Measurements from ENCODE around the gene NAXD.

The NAXD gene

GRCh38 chr13:110645750-110646149 is 30.4 kb downstream of the NAXD start:
- Histone ChIP-seq H3K36me3 (ENCODE audit: insufficient read depth) (no peaks in the 10 kb centered on the region), H3K27me3 (ENCODE audit: insufficient read depth, low read depth) (no peaks in the 10 kb centered on the region), H3K9ac (no peak overlapping the region), H3K79me2 (ENCODE audit: insufficient read depth, low read depth) (no peaks in the 10 kb centered on the region), H3K4me2 (no peak overlapping the region), H3K27ac (no peak overlapping the region), H3K4me3 (IDR thresholded peaks at IDR 0.05; ENCODE audit: insufficient read depth, low read depth, low read length) (no peak overlapping the region), H3K4me1 (ENCODE audit: low read depth, poor library complexity, severe bottlenecking) (peaks cover 6% of the 10 kb centered on the region), H2AFZ (ENCODE audit: low read depth) (no peak overlapping the region), H4K20me1 (ENCODE audit: insufficient read depth) (no peaks in the 10 kb centered on the region)
- no peak for TF ChIP-seq CTCF (conservative IDR thresholded peaks at IDR 0.05; ENCODE audit: low read depth, low read length)

DNA sequence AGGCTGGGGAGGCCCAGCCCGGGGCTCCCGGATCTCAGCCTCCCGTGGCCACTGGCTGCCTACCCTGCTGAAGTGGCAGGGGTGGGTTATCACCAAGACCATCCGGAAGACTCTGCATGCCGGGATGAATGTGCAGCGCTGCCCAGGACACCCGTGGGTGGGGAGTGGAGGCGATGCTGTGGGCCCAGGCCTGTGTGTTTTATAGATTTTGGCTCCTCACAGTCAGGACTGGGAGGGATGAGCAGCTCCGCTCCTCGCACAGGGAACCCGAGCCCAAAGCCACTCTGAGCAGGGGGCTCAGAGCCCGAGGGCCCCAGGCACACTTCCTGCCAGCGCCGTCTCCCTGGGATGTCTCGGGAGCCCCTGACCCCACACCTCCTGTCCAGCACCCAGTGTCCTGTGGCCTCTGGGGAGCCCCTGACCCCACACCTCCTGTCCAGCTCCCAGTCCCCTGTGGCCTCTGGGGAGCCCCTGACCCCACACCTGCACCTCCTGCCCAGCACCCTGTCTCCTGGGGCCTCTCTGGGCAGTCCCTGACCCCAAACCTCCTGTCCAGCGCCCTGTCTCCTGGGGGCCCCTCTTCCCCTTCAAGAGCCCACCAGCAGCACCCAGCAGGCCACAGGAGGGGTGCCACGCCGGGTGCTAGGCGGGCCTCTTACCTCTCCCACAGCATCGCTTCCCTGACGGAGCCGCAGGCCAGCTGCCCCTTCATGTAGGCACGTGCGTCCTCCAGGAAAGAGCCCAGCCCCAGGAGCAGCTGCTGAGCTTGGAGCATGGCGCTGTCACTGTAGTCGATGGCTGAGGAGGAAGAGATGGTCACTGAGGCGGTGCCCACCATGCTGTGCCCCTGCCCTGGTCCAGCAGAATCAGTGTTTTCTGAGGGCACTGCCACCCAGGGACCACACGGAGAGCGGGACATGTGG is 31.4 kb downstream of the NAXD start:
- no peak overlapping the region for H3K9ac ChIP-seq
- no peak for TF ChIP-seq CTCF (conservative IDR thresholded peaks at IDR 0.05; ENCODE audit: low read depth, low read length)
- H4K20me1 ChIP-seq (ENCODE audit: insufficient read depth) = no peaks in the 10 kb centered on the region
- H2AFZ ChIP-seq (ENCODE audit: low read depth) = no peak overlapping the region
- H3K4me2 ChIP-seq = no peak overlapping the region
- H3K27me3 ChIP-seq (ENCODE audit: insufficient read depth, low read depth) = no peaks in the 10 kb centered on the region
- H3K4me3 ChIP-seq (IDR thresholded peaks at IDR 0.05; ENCODE audit: insufficient read depth, low read depth, low read length) = no peak overlapping the region
- H3K4me1 ChIP-seq (ENCODE audit: low read depth, poor library complexity, severe bottlenecking) = peaks cover 6% of the 10 kb centered on the region
- H3K79me2 ChIP-seq (ENCODE audit: insufficient read depth, low read depth) = no peaks in the 10 kb centered on the region
- no peak overlapping the region for H3K27ac ChIP-seq
- H3K36me3 ChIP-seq (ENCODE audit: insufficient read depth) = no peaks in the 10 kb centered on the region

- Histone ChIP-seq H3K36me3 (ENCODE audit: insufficient read depth) (no peaks in the 10 kb centered on the region), H4K20me1 (ENCODE audit: insufficient read depth) (no peaks in the 10 kb centered on the region)
- no peak for TF ChIP-seq CTCF (conservative IDR thresholded peaks at IDR 0.05; ENCODE audit: low read depth, low read length)
These were observed 32.0 kb downstream of the NAXD start for GRCh38 chr13:110647365-110647737.

DNA sequence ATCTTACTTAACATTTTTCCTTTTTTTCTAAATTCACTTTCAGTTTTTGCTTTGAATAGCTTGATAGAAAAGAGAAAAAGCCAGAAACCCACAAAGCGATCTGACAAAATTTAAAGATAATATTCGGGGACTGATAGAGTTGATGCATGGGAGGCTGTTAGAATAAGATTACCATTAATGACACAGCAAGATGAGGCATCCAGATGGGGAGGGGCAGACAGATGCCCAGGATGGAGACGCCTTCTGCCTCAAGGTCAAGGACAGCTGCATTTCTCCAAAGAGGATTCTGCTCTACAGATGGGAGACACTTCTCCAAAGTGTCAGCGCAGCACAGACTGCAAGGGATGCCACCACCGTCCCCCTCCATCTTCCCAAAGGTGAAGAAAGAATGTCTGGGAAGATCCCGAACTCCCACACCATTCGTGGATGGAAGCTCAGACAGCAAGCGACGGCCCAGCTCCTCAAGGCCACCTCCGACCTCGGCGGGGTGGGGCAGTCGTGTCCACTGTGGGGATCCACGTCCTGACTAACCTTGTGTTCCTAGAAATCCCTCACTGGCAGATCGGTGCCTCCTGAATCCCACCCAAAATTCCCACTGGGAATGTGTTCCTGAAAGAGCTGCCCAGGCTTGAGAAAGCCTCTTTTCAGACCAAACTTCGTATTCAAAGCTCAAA is 32.9 kb downstream of the NAXD start:
- Histone ChIP-seq H3K4me1 (ENCODE audit: low read depth, poor library complexity, severe bottlenecking) (peaks cover 6% of the 10 kb centered on the region), H3K79me2 (ENCODE audit: insufficient read depth, low read depth) (no peaks in the 10 kb centered on the region), H3K36me3 (ENCODE audit: insufficient read depth) (no peaks in the 10 kb centered on the region), H3K9ac (no peak overlapping the region), H3K4me3 (IDR thresholded peaks at IDR 0.05; ENCODE audit: insufficient read depth, low read depth, low read length) (no peak overlapping the region), H3K4me2 (no peak overlapping the region), H2AFZ (ENCODE audit: low read depth) (no peak overlapping the region), H3K27me3 (ENCODE audit: insufficient read depth, low read depth) (no peaks in the 10 kb centered on the region), H3K27ac (peak overlapping the region; percentile 9; the same call in 1 of the 2 replicates), H4K20me1 (ENCODE audit: insufficient read depth) (no peaks in the 10 kb centered on the region)
- TF ChIP-seq CTCF (conservative IDR thresholded peaks at IDR 0.05; ENCODE audit: low read depth, low read length) = no peak

More at GRCh38 chr13:110647365-110647737, 32.0 kb downstream of the NAXD start:
- no peak overlapping the region for H3K27ac ChIP-seq
- peaks cover 6% of the 10 kb centered on the region for H3K4me1 ChIP-seq (ENCODE audit: low read depth, poor library complexity, severe bottlenecking)
- no peak overlapping the region for H3K9ac ChIP-seq
- no peaks in the 10 kb centered on the region for H3K27me3 ChIP-seq (ENCODE audit: insufficient read depth, low read depth)
- no peak overlapping the region for H3K4me3 ChIP-seq (IDR thresholded peaks at IDR 0.05; ENCODE audit: insufficient read depth, low read depth, low read length)
- H2AFZ ChIP-seq (ENCODE audit: low read depth) = no peak overlapping the region
- H3K79me2 ChIP-seq (ENCODE audit: insufficient read depth, low read depth) = no peaks in the 10 kb centered on the region
- H3K4me2 ChIP-seq = no peak overlapping the region
